Adipose tissue (tissue), 3 donors: Measurements from ENCODE around the gene UCN3. TPM values are rescaled to one million over a fixed set of nuclear protein-coding genes. Genes with fewer than 3 reads are reported as not detected.
"Not testable (repeated sequence)": the region's sequence is repeated elsewhere in the genome, so short reads cannot be mapped to it uniquely, and the experiment has no call there.

Experiments
- H3K27ac ChIP-seq: one replicate; pipeline ENCODE4 v1.5.1; 2013; ENCODE audit warnings: low read depth, low read length
- WGBS, 3 donors: extraction: QIAGEN DNeasy Blood & Tissue Kit; methylation state at CpG; one replicate each; pipeline ENCODE4 v1.1.7; 2013; 5-methylcytosine and 5-hydroxymethylcytosine counted together
- polyA plus RNA-seq, 3 donors: library from polyadenylated mRNA; stranded (reverse); fragments of 200-250 nt; gene quantifications; one replicate each; pipeline ENCODE4 v1.2.3, GENCODE V29; 2013
- donor health status: healthy with polysubstance abuse.
- donor health status: Bipolar disorder and iron deficiency.
- donor health status: healthy.

UCN3 gene
- polyA plus RNA-seq, 3 donors: 1.5 TPM; not detected in 2

DNA sequence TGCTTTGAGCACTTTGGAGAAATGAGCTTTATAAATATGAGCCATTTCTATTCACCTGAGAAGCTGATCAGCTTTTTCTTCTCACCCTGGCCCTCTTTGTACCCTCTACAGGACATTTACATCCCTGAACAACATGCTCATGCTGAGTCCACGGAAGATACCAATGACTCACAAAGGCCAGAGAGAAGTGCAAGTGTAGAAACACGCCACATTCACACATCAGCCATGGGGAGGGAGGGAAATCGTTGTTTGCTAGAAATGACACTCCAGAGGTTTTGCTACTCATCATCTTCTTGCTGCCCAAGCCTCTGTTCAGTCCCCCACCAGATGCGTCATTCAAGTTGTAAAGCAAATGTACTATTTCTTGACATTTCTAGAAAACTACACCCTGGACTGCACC, 2.8 kb upstream of the UCN3 start:
- H3K27ac ChIP-seq: no peak overlapping the region
- WGBS, 3 donors: 89 to 92% (median 90%) methylated on average over 4 of the region's 4 CpGs

DNA sequence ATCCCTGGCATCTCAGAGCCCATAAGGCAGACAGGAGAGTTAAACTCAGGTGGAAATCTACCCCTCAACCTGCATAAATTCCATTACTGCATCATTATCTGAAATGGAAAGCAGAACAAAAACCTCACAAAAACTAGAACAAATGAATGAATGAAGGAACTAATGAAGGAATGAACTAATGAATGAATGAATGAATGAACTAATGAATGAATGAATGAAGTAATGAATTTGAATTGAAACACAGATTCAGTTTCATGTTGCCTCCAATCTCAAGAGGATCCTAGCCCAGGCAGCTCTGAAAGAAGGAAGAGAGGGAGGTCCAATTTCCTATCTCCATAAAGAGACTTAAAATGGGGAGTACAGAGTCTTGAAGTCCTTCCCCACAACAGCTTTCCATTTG, 1.9 kb upstream of the UCN3 start:
- no peak overlapping the region for H3K27ac ChIP-seq

DNA sequence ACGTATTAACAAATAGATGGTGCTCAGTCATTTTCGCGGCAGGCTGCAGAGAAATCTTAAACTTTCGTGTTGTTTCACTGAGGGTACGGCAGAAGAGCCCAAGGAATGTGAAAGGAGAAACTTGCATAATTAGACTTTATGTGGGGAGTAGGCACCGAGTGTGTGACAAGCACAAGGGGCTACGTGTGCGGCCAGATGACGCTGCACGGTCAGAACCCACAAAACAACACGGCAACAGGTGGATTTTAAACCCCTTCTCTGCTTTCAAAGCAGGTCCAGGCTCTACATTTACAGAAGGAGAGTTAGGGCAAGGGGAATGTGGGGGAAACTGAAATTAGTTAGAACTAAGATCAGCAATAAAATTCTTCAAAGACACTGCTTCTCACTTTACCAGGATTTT, 392 bp upstream of the UCN3 start:
- no peak overlapping the region for H3K27ac ChIP-seq
- 77 to 91% (median 85%) methylated on average over 11 of the region's 11 CpGs for WGBS, 3 donors

GRCh38 chr10:5365928-5366327, 1.2 kb downstream of the UCN3 start:
- 21 to 29% (median 27%) methylated on average over 5 of the region's 5 CpGs for WGBS, 3 donors
- no peak overlapping the region for H3K27ac ChIP-seq

DNA sequence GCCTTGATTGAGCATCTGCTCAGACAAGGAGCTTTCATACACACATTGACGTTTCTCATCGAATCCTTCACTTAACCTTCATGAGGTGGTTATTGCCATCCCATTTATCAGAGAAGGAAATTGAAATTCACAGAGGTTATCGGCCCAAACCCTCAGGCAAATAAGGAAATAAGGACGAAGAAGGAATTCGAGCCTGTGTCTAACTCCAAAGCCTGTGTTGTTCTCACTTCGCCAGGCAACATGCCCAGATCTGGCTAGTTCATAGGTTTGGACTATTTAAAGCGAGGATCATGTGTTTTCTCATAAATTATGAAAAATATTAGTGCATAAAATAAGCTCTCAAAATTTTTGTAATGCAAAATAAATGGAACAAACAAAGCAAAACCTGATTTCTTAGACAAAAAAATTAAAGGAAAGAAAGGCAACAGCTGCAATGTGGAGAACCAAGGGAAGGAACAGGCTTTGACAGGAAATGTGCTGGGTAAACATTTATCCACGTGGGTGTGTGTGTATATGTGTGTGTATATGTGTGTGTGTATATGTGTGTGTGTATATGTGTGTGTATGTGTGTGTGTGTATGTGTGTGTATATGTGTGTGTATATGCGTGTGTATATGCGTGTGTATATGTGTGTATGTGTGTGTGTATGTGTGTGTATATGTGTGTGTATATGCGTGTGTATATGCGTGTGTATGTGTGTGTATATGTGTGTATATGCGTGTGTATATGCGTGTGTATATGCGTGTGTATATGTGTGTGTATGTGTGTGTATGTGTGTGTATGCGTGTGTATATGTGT, 4.8 kb downstream of the UCN3 start:
- 56 to 80% (median 78%) methylated on average over 16 of the region's 16 CpGs for WGBS, 3 donors
- no peak overlapping the region for H3K27ac ChIP-seq

GRCh38 chr10:5370493-5371352, 6.0 kb downstream of the UCN3 start:
- WGBS, 3 donors: 76 to 91% (median 91%) methylated on average over 28 of the region's 28 CpGs

DNA sequence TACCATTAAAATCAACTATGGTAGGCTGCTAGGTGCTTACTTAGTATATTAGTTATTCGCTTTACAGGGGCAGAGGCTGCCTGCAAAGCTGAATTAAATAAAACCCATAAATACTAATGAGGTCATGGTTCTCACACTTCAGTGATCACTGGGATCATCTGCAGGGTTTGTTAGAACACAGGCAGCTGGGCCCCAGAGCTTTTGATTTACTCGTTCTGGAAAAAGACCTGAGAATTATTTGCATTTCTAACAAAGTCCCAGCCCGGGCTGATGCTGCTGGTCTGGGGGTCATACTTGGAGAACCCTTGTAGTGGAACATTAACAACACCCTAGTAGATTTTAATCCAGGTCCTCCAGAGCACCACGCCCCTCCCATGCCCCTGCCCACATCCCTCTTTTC, 8.5 kb downstream of the UCN3 start:
- no peak overlapping the region for H3K27ac ChIP-seq
- WGBS, 3 donors: 70 to 87% (median 86%) methylated on average over 4 of the region's 4 CpGs

More at GRCh38 chr10:5370493-5371352, 6.0 kb downstream of the UCN3 start:
- no peak overlapping the region for H3K27ac ChIP-seq

GRCh38 chr10:5373891-5374611, 9.3 kb downstream of the UCN3 start:
- 79 to 88% (median 87%) methylated on average over 18 to 20 of the region's 22 CpGs for WGBS, 3 donors
- no peak overlapping the region for H3K27ac ChIP-seq

GRCh38 chr10:5376450-5376849, 11.7 kb downstream of the UCN3 start:
- 61 to 68% (median 67%) methylated on average over 4 of the region's 4 CpGs for WGBS, 3 donors
- H3K27ac ChIP-seq: no peak overlapping the region

DNA sequence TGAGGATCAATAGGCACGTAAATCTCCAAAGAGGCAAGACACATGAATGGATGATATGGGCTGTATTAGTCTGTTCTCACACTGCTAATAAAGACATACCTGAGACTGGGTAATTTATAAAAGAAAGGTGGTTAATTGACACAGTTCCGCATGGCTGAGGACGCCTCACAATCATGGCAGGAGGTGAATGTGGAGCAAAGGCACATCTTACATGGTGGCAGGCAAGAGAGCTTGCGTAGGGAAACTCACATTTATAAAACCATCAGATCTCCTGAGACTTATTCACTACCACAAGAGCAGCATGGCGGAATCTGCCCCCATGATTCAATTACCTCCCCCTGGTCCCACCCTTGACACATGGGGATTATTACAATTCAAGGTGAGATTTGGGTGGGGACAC, 14.4 kb downstream of the UCN3 start:
- not testable (repeated sequence) for H3K27ac ChIP-seq
- 94 to 98% (median 97%) methylated on average over 5 of the region's 5 CpGs for whole genome bisulfite sequencing, 3 donors

DNA sequence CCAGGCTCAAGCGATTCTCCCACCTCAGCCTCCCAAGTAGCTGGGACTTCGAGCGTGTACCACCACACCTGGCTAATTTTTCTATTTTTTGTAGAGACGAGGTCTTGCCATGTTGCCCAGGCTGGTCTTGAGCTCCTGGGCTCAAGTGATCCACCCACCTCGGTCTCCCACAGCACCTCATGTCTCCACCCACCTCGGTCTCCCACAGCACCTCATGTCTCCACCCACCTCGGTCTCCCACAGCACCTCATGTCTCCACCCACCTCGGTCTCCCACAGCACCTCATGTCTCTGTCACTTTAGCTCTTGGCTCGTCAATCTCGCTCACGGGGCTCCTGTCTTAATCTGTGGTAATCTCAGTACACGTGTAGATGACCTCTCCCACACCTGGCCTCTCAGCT, 15.6 kb downstream of the UCN3 start:
- 81 to 90% (median 87%) methylated on average over 12 of the region's 12 CpGs for WGBS, 3 donors
- not testable (repeated sequence) for H3K27ac ChIP-seq

GRCh38 chr10:5381187-5381586, 16.4 kb downstream of the UCN3 start:
- H3K27ac ChIP-seq: no peak overlapping the region
- WGBS, 3 donors: 89 to 95% (median 92%) methylated on average over 2 of the region's 2 CpGs

DNA sequence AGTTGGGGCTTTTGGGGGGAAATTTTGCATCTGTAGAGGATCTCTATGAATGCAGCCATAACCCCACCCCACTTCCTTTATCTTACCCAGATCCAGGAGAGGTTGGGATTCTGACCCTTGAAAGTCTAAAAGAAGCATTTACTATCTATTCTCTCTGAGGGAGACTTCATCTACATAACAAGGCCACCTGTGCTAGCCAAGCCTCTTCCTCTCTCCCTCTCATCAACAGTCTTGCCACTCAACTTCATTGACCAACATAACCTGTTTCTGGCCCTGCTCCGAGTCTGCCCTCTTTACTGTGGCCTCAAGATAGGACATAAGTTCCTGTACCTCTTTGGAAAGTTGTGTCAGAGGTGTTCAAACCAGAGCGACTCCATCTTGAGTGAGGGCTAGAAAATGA, 20.5 kb downstream of the UCN3 start:
- 89 to 95% (median 90%) methylated on average over 2 of the region's 2 CpGs for WGBS, 3 donors
- H3K27ac ChIP-seq: no peak overlapping the region

DNA sequence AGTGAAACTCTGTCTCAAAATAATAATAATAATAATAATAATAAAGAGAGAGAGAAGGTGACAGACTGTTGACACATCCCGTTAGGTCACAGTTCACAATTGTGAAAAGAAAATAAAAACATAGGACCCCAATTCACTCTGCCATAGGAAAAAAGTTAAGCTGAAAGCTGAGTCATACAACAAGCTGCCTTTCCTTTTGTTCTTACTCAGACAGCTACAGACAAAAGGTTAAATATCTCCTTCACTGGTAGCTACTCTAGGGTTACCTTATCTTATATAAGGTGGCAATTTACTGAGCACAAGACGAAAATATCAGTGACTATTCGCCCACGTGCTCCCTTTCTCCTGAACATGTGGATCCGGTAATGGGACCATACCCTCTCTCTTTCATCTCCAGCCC, 22.4 kb downstream of the UCN3 start:
- 85 to 91% (median 91%) methylated on average over 5 of the region's 5 CpGs for WGBS, 3 donors

DNA sequence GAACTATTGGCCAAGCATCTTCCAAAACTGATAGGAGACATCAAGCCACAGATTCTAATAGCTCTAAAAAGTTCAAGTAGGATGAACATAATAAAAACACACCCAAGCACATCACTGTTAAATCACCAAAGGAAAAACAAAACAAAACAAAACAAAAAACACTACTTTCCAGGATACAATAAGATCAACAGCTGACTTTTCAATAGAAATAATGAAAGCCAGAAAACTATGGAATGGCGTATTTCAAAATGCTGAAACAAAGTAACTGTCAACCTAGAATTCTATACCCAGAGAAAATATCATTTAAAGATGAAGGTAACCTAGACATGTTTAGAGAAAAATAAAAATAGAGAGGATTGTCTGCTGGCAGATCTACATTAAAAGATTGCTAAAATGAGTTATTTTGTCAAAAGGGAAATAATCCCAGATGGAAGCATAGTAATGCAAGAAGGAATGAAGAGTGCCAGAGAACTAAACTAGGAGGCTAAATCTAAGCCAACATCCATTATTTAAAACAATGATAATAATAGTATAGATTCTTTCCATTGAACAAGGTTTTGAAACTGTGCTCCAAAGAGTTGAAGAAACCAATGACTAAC, 25.9 kb downstream of the UCN3 start:
- 98 to 100% (median 99%) methylated on average over 1 of the region's 1 CpG for WGBS, 3 donors
- no peak overlapping the region for H3K27ac ChIP-seq

More for the DNA sequence above, 22.4 kb downstream of the UCN3 start:
- H3K27ac ChIP-seq: no peak overlapping the region

- 94% methylated on average over 3 of the region's 3 CpGs for WGBS, 3 donors
- H3K27ac ChIP-seq: no peak overlapping the region
Observed at GRCh38 chr10:5391790-5392189, 27.0 kb downstream of the UCN3 start.

DNA sequence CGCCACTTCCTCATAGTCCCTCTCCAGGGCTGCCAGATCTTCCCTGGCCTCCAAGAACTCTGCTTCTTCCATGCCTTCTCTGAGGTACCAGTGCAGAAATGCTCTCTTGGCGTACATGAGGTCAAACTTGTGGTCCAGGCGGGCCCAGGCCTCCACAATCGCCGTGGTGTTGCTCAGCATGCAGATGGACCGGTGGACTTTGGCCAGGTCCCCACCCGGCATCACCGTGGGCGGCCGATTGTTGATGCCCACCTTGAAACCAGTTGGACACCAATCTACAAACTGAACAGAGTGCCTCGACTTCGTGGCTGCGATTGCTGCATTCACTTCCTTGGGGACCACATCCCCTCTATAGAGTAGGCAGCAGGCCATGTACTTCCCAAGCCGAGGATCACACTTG, 28.8 kb downstream of the UCN3 start:
- H3K27ac ChIP-seq: no peak overlapping the region

GRCh38 chr10:5395168-5395567, 30.4 kb downstream of the UCN3 start:
- H3K27ac ChIP-seq: no peak overlapping the region
- 90 to 92% (median 91%) methylated on average over 18 of the region's 18 CpGs for WGBS, 3 donors

More for the DNA sequence above, 28.8 kb downstream of the UCN3 start:
- whole genome bisulfite sequencing, 3 donors: 94 to 96% (median 96%) methylated on average over 14 of the region's 14 CpGs
